Progenitor cell of endocrine pancreas (in vitro differentiated cells): ENCODE results near the gene BMP8A. TPM values are rescaled to one million over a fixed set of nuclear protein-coding genes. Genes with fewer than 3 reads are reported as not detected.

ENCODE experiments used
- DNase-seq: peaks from one replicate; pipeline ENCODE4 v3.0.0; 2021; ENCODE audit warnings: low spot score; ENCODE audit not compliant: unreplicated experiment
- H3K27ac Mint-ChIP-seq: 2 replicates; pipeline ENCODE4 v1.8.0; 2021; ENCODE audit warnings: mild to moderate bottlenecking, moderate library complexity, mixed read lengths
- H3K27me3 Mint-ChIP-seq: 2 replicates; pipeline ENCODE4 v1.8.0; 2021; ENCODE audit warnings: mixed read lengths
- H3K36me3 Mint-ChIP-seq: 2 replicates; pipeline ENCODE4 v1.8.0; 2022; ENCODE audit warnings: mixed read lengths; ENCODE audit not compliant: insufficient read depth
- H3K4me1 Mint-ChIP-seq: 2 replicates; pipeline ENCODE4 v1.8.0; 2021; ENCODE audit warnings: low read depth, mixed read lengths
- H3K4me3 Mint-ChIP-seq: 2 replicates; pipeline ENCODE4 v1.8.0; 2021; ENCODE audit warnings: low read depth, mild to moderate bottlenecking, moderate library complexity, mixed read lengths
- H3K9me3 Mint-ChIP-seq: 2 replicates; pipeline ENCODE4 v1.8.0; 2021; ENCODE audit warnings: low read depth, mixed read lengths
- total RNA-seq: library from RNA; stranded (reverse); gene quantifications from 2 replicates; pipeline ENCODE4 v1.2.1, GENCODE V29; 2021
- TF ChIP-seq, protein P1 (sequence below): fragments of 200-600 bp; sonication (generic); IDR thresholded peaks from one replicate; pipeline ENCODE4 v1.5.0; 2021; ENCODE audit warnings: antibody characterized with exemption, mild to moderate bottlenecking; ENCODE audit not compliant: unreplicated experiment

BMP8A gene
- total RNA-seq, 1 donor from 2014 or later, result 0.67 TPM

DNA sequence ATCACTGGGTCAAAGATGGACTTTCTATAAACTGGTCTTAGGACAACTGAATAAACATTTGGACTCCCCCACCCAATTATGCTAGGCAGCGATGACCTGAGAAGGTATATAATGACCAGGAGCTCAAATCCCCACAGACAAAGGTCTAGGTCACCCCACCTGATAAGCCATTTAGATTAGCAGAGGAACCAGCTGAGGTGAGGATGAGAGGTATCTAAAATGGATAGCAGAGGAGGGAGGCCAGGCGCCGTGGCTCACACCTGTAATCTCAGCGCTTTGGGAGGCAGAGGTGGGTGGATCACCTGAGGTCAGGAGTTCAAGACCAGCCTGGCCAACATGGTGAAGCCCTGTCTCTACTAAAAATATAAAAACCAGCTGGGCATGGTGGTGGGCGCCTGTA is 51.5 kb downstream of the BMP8A start:
- no peak for DNase-seq
- H3K36me3 Mint-ChIP-seq, result peaks cover 28% of the 10 kb centered on the region
- TF ChIP-seq, protein P1, sequence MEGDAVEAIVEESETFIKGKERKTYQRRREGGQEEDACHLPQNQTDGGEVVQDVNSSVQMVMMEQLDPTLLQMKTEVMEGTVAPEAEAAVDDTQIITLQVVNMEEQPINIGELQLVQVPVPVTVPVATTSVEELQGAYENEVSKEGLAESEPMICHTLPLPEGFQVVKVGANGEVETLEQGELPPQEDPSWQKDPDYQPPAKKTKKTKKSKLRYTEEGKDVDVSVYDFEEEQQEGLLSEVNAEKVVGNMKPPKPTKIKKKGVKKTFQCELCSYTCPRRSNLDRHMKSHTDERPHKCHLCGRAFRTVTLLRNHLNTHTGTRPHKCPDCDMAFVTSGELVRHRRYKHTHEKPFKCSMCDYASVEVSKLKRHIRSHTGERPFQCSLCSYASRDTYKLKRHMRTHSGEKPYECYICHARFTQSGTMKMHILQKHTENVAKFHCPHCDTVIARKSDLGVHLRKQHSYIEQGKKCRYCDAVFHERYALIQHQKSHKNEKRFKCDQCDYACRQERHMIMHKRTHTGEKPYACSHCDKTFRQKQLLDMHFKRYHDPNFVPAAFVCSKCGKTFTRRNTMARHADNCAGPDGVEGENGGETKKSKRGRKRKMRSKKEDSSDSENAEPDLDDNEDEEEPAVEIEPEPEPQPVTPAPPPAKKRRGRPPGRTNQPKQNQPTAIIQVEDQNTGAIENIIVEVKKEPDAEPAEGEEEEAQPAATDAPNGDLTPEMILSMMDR, result no peak
- no peaks in the 10 kb centered on the region for H3K9me3 Mint-ChIP-seq
- H3K27ac Mint-ChIP-seq, result no peak overlapping the region
- H3K27me3 Mint-ChIP-seq, result no peaks in the 10 kb centered on the region
- H3K4me1 Mint-ChIP-seq, result no peaks in the 10 kb centered on the region
- no peak overlapping the region for H3K4me3 Mint-ChIP-seq

DNA sequence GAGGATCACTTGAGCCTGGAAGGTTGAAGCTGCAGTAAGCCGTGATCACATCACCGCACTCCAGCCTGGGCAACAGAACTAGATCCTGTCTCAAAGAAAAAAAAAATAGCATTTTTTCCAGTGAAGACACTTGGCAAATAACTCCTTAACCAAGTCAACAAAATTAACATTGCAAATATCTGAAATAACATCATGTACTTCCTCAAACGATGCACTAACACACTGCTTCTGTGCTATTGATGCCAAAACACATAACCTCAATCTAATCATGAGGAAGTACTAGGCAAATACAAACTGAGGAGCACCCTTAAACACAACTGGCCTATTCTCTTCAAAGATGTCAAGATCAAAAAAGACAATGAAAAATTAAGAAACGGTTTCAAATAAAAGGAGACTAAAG is 52.9 kb downstream of the BMP8A start:
- H3K4me3 Mint-ChIP-seq, result no peak overlapping the region
- TF ChIP-seq, protein P1, result no peak
- H3K36me3 Mint-ChIP-seq, result peaks cover 28% of the 10 kb centered on the region
- H3K27me3 Mint-ChIP-seq, result no peaks in the 10 kb centered on the region
- no peak overlapping the region for H3K27ac Mint-ChIP-seq
- H3K9me3 Mint-ChIP-seq, result no peaks in the 10 kb centered on the region
- DNase-seq, result no peak
- no peaks in the 10 kb centered on the region for H3K4me1 Mint-ChIP-seq

DNA sequence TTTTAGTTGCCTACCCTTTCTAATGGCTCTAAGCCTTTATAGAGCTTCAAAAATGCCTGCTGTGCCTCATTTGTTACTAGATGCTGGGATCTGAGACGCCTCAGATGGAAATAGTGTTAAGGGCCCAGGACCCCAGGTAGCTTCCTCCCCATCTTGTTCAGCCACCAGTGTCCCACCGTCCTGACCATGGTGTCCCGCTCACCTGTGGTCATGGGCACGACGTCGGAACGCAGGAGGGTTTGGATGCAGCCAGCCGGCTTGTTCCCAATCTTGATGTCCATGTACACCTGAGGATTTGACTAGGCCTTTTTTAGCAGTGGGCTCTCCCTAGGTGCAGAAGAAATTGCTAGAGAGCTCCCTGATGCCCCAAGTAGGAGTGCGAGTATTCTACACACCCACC is 54.1 kb downstream of the BMP8A start:
- Mint-ChIP-seq H3K9me3 (no peaks in the 10 kb centered on the region), H3K27ac (no peak overlapping the region), H3K4me1 (no peaks in the 10 kb centered on the region), H3K27me3 (no peaks in the 10 kb centered on the region), H3K36me3 (peaks cover 24% of the 10 kb centered on the region), H3K4me3 (no peak overlapping the region)
- TF ChIP-seq, protein P1, result no peak
- no peak for DNase-seq

DNA sequence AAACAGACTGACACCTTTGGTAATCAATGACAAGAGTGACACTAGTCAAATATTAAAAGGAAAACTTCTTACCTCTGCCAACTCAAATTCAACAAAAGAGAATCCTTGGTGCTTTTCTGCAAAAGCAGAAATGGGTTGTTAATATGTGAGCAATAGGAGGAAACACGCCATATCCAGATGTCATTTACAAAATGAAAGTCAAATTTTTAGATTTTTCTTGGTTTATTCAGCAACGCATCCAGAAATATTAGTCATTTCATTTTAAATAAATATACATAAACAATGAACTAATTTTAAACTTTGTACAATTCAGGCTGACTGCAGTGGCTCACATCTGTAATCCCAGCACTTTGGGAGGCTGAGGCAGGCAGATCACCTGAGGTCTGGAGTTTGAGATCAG is 62.8 kb downstream of the BMP8A start:
- TF ChIP-seq, protein P1, result no peak
- no peaks in the 10 kb centered on the region for H3K9me3 Mint-ChIP-seq
- H3K4me1 Mint-ChIP-seq, result peaks cover 1% of the 10 kb centered on the region
- no peaks in the 10 kb centered on the region for H3K27me3 Mint-ChIP-seq
- H3K36me3 Mint-ChIP-seq, result peaks cover 13% of the 10 kb centered on the region
- no peak overlapping the region for H3K27ac Mint-ChIP-seq
- no peak for DNase-seq
- no peak overlapping the region for H3K4me3 Mint-ChIP-seq

DNA sequence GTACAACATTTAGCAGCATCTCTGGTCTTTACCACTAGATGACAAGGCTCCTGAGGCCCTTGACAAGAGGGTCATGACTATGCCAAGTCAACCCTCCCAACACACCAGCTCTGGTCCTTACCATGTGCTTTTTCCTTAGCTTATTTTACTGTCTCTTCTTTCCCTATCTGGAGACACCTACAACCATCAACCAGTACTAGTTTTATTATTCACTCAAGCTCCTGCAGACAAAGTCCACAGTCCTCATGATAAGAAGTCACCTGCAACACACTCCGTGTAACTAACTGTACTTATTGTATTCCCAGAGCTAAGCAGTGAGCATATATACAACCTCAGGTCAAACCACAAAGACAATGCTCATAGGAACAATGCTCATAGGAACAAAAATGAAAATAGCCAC is 69.8 kb downstream of the BMP8A start:
- no peak overlapping the region for H3K27ac Mint-ChIP-seq

More for the DNA sequence above, 69.8 kb downstream of the BMP8A start:
- H3K9me3 Mint-ChIP-seq, result no peaks in the 10 kb centered on the region
- peaks cover 1% of the 10 kb centered on the region for H3K4me1 Mint-ChIP-seq
- H3K36me3 Mint-ChIP-seq, result peaks cover 42% of the 10 kb centered on the region
- TF ChIP-seq, protein P1, result no peak
- no peaks in the 10 kb centered on the region for H3K27me3 Mint-ChIP-seq
- no peak for DNase-seq
- no peak overlapping the region for H3K4me3 Mint-ChIP-seq
